SIG-M5 treated with dmso at 0.1 percent for 504 hours (cell line): ENCODE measurements around the gene TRIM61.

Source experiments
- DNase-seq: peaks from one replicate; lab custom pipeline; 2025; ENCODE audit not compliant: unreplicated experiment; lab: John Stamatoyannopoulos, UW

The TRIM61 gene

DNA sequence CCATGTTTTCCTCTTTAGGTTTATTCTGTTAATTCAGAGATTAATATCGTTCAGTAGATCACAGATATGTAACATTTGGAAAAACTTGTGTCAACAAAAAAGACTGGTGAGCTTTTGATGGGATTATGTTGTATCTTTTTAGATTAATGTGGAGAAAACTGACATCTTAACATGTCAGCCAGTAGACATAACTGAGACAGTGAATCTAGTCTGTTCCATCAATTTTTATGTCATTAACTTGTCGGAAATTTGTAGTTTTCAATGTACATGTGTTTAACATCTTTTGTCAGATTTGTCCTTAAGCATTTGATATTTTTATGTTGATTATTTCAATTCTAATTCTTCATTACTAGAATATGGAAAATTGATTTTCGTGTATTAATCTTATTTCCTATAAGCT, 58.5 kb downstream of the TRIM61 start:
- DNase-seq: no peak
